AG10803 (cell line): ENCODE data around the gene KDELR1.

Experiments used
- DNase-seq: peaks from one replicate; pipeline ENCODE4 v3.0.0; 2010; ENCODE audit warnings: low read depth
- H3K4me3 ChIP-seq: 2 replicates; pipeline ENCODE4 v1.5.1; 2011; ENCODE audit warnings: mild to moderate bottlenecking, low read length, control low read depth
- CTCF ChIP-seq: conservative IDR thresholded peaks from 2 replicates; pipeline ENCODE4 v1.5.1; 2011; ENCODE audit warnings: mild to moderate bottlenecking, low read length, control low read depth, inconsistent platforms

KDELR1 gene

GRCh38 chr19:48363810-48364597 is 27.3 kb downstream of the KDELR1 start, which contains the start of the genes SYNGR4 and TMEM143:
Gene SYNGR4, plus strand, starts transcription at chr19:48364367. Its CDS starts 1,476 bp downstream, at chr19:48365843.
Gene TMEM143, minus strand, starts transcription at chr19:48363940. Its CDS starts 20 bp downstream, at chr19:48363920.
- H3K4me3 ChIP-seq: peak within 1 kb of the TSS; percentile 88
- DNase-seq: peak; percentile 99
- no peak for TF ChIP-seq CTCF

GRCh38 chr19:48363500-48363809 is 27.9 kb downstream of the KDELR1 start:
- peak overlapping the region; percentile 88 for H3K4me3 ChIP-seq
- TF ChIP-seq CTCF: no peak
- DNase-seq: no peak

DNA sequence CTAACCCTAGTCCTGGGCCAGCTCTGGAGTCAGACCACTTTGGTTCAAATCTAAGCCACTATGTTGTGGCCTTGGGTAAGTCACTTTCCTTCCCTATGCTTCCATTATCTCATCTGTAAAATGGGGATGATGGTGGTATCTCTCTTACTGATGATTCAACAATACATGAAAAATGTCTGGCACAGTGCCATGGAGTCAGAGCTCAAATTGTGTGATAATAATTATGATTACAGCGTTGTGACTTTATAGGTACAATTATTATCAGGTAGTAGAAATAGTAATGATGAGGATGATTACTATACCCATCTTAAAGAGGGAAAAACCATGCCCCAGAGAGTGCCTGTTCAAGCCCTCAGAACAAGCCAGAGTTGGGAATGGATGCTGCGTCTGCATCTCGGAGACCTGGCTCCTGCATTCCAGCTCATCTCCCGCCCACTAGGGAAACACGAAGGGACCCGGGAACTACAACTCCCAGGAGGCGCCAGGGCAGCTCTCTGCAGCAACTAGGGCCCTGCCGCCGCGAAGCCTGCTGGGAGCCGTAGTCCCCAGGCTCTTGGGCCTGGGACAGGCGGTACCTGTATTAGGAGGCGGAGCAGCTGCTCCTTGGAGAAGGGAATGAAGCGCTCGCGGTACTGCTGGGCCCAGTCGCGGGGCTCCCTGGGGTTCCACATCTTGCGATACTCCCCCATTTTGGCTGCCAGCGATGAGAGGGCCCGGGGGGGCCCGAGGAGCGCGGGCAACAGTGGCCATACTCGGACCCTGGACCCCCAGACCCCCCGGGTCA is 28.4 kb downstream of the KDELR1 start:
- peak; percentile 93 for DNase-seq
- peak overlapping the region; percentile 88 for H3K4me3 ChIP-seq
- no peak; the same call in 1 of the 2 replicates for TF ChIP-seq CTCF

- DNase-seq: no peak
- H3K4me3 ChIP-seq: no peak overlapping the region
- no peak for TF ChIP-seq CTCF
These were observed 29.4 kb downstream of the KDELR1 start for GRCh38 chr19:48361912-48362311.

- no peak for DNase-seq
These were observed 32.2 kb downstream of the KDELR1 start for GRCh38 chr19:48359123-48359522.

GRCh38 chr19:48355365-48355954 is 35.9 kb downstream of the KDELR1 start:
- no peak for TF ChIP-seq CTCF
- no peak for DNase-seq
- H3K4me3 ChIP-seq: no peak overlapping the region

More at GRCh38 chr19:48359123-48359522, 32.2 kb downstream of the KDELR1 start:
- no peak overlapping the region for H3K4me3 ChIP-seq
- no peak for TF ChIP-seq CTCF
